HG03045 (cell line): ENCODE measurements around the gene SERTAD1.

Experiments
- ATAC-seq: cut with Tn5 transposase; IDR thresholded peaks from one replicate; pipeline ENCODE4 v1.9.1; 2021; ENCODE audit warnings: mild to moderate bottlenecking, moderate library complexity; ENCODE audit not compliant: unreplicated experiment

Gene SERTAD1

GRCh38 chr19:40407714-40408597 lies 17.8 kb downstream of the SERTAD1 start:
- ATAC-seq, result no peak

GRCh38 chr19:40403262-40403984 lies 22.4 kb downstream of the SERTAD1 start:
- ATAC-seq, result peak; percentile 60

GRCh38 chr19:40400559-40400958 lies 25.2 kb downstream of the SERTAD1 start:
- no peak for ATAC-seq

- ATAC-seq, result no peak
These were observed 27.2 kb downstream of the SERTAD1 start for GRCh38 chr19:40398417-40399131.

GRCh38 chr19:40397568-40397906 lies 28.3 kb downstream of the SERTAD1 start:
- ATAC-seq, result no peak

GRCh38 chr19:40396886-40397567 lies 28.8 kb downstream of the SERTAD1 start:
- no peak for ATAC-seq

- no peak for ATAC-seq
These were observed 29.8 kb downstream of the SERTAD1 start for GRCh38 chr19:40395956-40396355.

GRCh38 chr19:40394816-40395210 lies 31.0 kb downstream of the SERTAD1 start:
- ATAC-seq, result no peak

GRCh38 chr19:40393894-40394815 lies 31.6 kb downstream of the SERTAD1 start:
- no peak for ATAC-seq

GRCh38 chr19:40392894-40393517 lies 32.8 kb downstream of the SERTAD1 start:
- ATAC-seq, result no peak

- no peak for ATAC-seq
These were observed 33.7 kb downstream of the SERTAD1 start for GRCh38 chr19:40392123-40392522.

GRCh38 chr19:40390084-40390742 lies 35.6 kb downstream of the SERTAD1 start, which contains the start of gene HIPK4:
Gene HIPK4 (minus strand): TSS chr19:40390181. CDS start chr19:40389902, 279 bp downstream.
- ATAC-seq, result no peak

GRCh38 chr19:40389404-40390083 lies 36.2 kb downstream of the SERTAD1 start:
- no peak for ATAC-seq

GRCh38 chr19:40388481-40388880 lies 37.3 kb downstream of the SERTAD1 start:
- no peak for ATAC-seq

- no peak for ATAC-seq
These were observed 38.6 kb downstream of the SERTAD1 start for GRCh38 chr19:40387155-40387554.

- ATAC-seq, result no peak
These were observed 42.0 kb downstream of the SERTAD1 start for GRCh38 chr19:40383668-40384248.

- no peak for ATAC-seq
These were observed 44.5 kb downstream of the SERTAD1 start for GRCh38 chr19:40381321-40381720.
